Left lung (tissue), 10 donors: ENCODE data around the gene OSBPL8. TPM values are rescaled to one million over a fixed set of nuclear protein-coding genes. Genes with fewer than 3 reads are reported as not detected.
"Not testable (repeated sequence)": the region's sequence is repeated elsewhere in the genome, so short reads cannot be mapped to it uniquely, and the experiment has no call there.

Experiments used
- ATAC-seq: fragments of 200-7000 bp; cut with Tn5 transposase; one replicate; pipeline ENCODE4 v1.9.1; 2020; ENCODE audit warnings: moderate library complexity
- DNase-seq, 4 donors: peaks; one replicate each; pipeline ENCODE4 v3.0.0-alpha.2; 2013 to 2020
- H3K27ac ChIP-seq, 2 donors: fragments of 200-600 bp; sonication (generic) in 1 of 2; one replicate each; pipeline versions ENCODE4 v1.5.0 to v1.8.0; 2020 to 2021
- H3K27me3 ChIP-seq, 2 donors: fragments of 200-600 bp; sonication (generic) in 1 of 2; one replicate each; pipeline versions ENCODE4 v1.5.0 to v1.8.0; 2020 to 2021
- H3K36me3 ChIP-seq, 2 donors: fragments of 200-600 bp; sonication (generic) in 1 of 2; one replicate each; pipeline versions ENCODE4 v1.5.0 to v1.8.0; 2020 to 2021
- H3K4me1 ChIP-seq, 2 donors: fragments of 200-600 bp; one replicate each; pipeline ENCODE4 v1.8.0; 2021
- H3K4me3 ChIP-seq, 2 donors: fragments of 200-600 bp; sonication (generic) in 1 of 2; one replicate each; pipeline versions ENCODE4 v1.5.0 to v1.8.0; 2020 to 2021; ENCODE audit warnings: mild to moderate bottlenecking in 1 of 2
- H3K9me3 ChIP-seq, 2 donors: fragments of 200-600 bp; sonication (generic) in 1 of 2; one replicate each; pipeline versions ENCODE4 v1.5.0 to v1.8.0; 2020 to 2021
- CTCF ChIP-seq, 2 donors: fragments of 200-600 bp; sonication (generic) in 1 of 2; IDR thresholded peaks; one replicate each; pipeline versions ENCODE4 v1.5.0 to v1.8.0; 2021; ENCODE audit warnings: antibody characterized with exemption in 2 of 2
- intact Hi-C, 2 donors: fragments of 100-400 bp; cut with DNase I; formaldehyde crosslinking; loops; one replicate each; pipeline versions ENCODE4 v1.11.2 to v1.14.2; 2022
- polyA plus RNA-seq, 6 donors: library from polyadenylated mRNA; unstranded; fragments of 120-200 nt; gene quantifications; one replicate each; pipeline ENCODE4 v1.2.1, GENCODE V29; 2013; ENCODE audit not compliant: insufficient read length in 6 of 6
- total RNA-seq, 2 donors: library from RNA; stranded (reverse); fragmentation: NEBNext Ultra II Directional; extraction: Animal tissue kit (Norgen Biotek cat#: 25700); gene quantifications; one replicate each; pipeline ENCODE4 v1.2.1, GENCODE V29; 2021
- donor health status: DM: no; HTN: yes; CAD: no.
- donor health status: DM: no; HTN: no; CAD: no.

Gene OSBPL8
- total and polyA plus RNA-seq, 8 donors = 53.9 to 100 (median 62.5) TPM

- Histone ChIP-seq H3K27ac (peak overlapping the region in 1 of 2 donors; percentile 72), H3K4me3 (no peak overlapping the region), H3K9me3 (peaks cover 0 to 1% of the 10 kb centered on the region in 2 donors), H3K36me3 (no peaks in the 10 kb centered on the region), H3K4me1 (peaks cover 0 to 10% of the 10 kb centered on the region in 2 donors), H3K27me3 (no peaks in the 10 kb centered on the region)
- intact Hi-C loops = no loop called here
- no peak for DNase-seq
- no peak for TF ChIP-seq CTCF (IDR thresholded peaks at IDR 0.05)
- no peak for ATAC-seq
These were observed 40.0 kb downstream of the OSBPL8 start for GRCh38 chr12:76519538-76519937.

GRCh38 chr12:76518699-76519098 lies 40.9 kb downstream of the OSBPL8 start:
- Histone ChIP-seq H3K4me1 (peaks cover 0 to 10% of the 10 kb centered on the region in 2 donors), H3K9me3 (peaks cover 0 to 1% of the 10 kb centered on the region in 2 donors), H3K27me3 (no peaks in the 10 kb centered on the region), H3K27ac (peak overlapping the region in 1 of 2 donors; percentile 72), H3K4me3 (no peak overlapping the region), H3K36me3 (no peaks in the 10 kb centered on the region)
- no peak for TF ChIP-seq CTCF (IDR thresholded peaks at IDR 0.05)
- ATAC-seq = no peak
- intact Hi-C loops = no loop called here
- no peak for DNase-seq

DNA sequence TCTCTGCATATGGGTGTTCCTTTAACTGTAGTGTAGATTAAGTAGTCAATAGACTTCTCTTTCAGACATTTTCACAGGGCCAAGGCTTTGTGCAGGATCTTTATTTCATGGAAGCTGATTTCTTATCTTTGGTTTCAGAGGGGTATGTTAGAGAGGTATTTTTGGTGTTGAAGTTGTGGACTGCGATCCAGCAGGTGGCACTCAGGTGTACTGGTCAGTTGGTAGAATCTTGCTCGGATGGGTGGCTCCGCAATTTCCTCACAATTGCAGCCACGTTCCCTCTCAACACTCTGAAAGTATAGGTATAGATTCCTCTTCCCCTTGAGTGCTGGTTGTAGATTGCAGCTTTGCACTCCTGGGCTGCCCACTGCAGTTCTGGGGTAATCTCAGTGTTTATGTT lies 44.3 kb downstream of the OSBPL8 start:
- no peaks in the 10 kb centered on the region for H3K36me3 ChIP-seq
- intact Hi-C loops = no loop called here
- H3K27me3 ChIP-seq = no peaks in the 10 kb centered on the region
- peaks cover 0 to 4% of the 10 kb centered on the region in 2 donors for H3K9me3 ChIP-seq
- ATAC-seq (no peak), DNase-seq (no peak)
- TF ChIP-seq CTCF (IDR thresholded peaks at IDR 0.05) = no peak
- H3K27ac ChIP-seq = no peak overlapping the region
- H3K4me1 ChIP-seq = peaks cover 0 to 8% of the 10 kb centered on the region in 2 donors
- no peak overlapping the region for H3K4me3 ChIP-seq

DNA sequence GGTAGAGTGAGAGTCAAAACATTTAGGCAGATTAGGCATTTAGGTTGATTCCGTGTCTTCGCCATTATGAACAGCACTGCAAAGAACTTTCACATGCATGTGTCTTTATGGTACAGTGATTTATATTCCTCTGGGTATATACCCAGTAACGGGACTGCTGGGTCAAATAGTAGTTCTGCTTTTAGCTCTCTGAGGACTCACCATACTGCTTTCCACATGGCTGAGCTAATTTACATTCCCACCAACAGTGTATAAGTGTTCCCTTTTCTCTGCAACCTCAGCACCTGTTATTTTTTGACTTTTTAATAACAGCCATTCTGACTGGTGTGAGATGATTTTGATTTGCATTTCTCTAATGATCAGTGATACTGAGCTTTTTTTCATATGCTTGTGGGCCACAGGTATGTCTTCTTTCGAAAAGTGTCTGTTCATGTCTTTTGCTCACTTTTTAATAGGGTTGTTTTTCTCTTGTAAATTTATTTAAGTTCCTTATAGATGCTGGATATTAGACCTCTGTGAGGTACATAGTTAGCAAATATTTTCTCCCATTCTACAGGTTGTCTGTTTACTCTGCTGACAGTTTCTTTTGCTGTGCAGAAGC lies 48.4 kb downstream of the OSBPL8 start:
- not testable (repeated sequence) for DNase-seq, ATAC-seq, H3K9me3 ChIP-seq

DNA sequence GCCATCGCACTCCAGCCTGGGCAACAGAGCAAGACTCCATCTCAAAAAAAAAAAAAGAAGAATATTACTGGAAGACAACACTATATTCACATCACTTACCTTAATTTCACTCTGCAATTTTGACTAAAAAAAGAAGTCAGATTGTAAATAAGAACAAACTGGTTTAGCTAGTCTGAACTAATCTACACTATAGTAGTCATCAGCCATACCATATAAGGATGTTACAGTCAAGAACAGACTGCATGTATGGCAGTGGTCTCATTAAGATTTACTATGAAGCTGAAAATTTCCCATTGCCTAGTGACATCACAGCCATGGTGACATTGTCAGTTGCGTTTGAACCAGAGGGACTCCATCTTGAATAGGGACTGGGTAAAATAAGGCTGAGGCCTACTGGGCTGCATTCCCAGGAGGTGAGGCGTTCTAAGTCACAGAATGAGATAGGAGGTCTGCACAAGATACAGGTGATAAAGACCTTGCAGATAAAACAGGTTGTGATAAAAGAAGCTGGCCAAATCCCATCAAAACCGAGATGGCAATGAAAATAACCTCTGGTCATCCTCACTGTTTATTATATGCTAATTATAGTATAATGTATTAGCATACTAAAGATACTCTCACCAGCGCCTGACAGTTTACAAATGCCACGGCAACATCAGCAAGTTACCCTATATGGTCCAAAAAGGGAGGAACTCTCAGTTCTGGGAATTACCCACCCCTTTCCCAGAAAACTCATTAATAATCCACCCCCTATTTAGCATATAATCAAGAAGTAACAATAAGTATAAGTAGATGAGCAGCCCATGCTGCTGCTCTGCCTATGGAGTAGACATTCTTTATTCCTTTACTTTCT lies 51.2 kb downstream of the OSBPL8 start:
- H3K4me3 ChIP-seq = no peak overlapping the region
- DNase-seq = no peak
- no peaks in the 10 kb centered on the region for H3K36me3 ChIP-seq
- no peaks in the 10 kb centered on the region for H3K27me3 ChIP-seq
- peaks cover 0 to 4% of the 10 kb centered on the region in 2 donors for H3K9me3 ChIP-seq
- peaks cover 0 to 8% of the 10 kb centered on the region in 2 donors for H3K4me1 ChIP-seq
- no peak for TF ChIP-seq CTCF (IDR thresholded peaks at IDR 0.05)
- intact Hi-C loops = no loop called here
- no peak for ATAC-seq
- no peak overlapping the region for H3K27ac ChIP-seq

More for the DNA sequence above, 48.4 kb downstream of the OSBPL8 start:
- H3K27ac ChIP-seq, H3K36me3 ChIP-seq, H3K4me3 ChIP-seq, H3K4me1 ChIP-seq, intact Hi-C loops, H3K27me3 ChIP-seq: not testable (repeated sequence)
